Astrocyte (in vitro differentiated cells and primary cell): ENCODE results near the gene SLC18A2. TPM values are rescaled to one million over a fixed set of nuclear protein-coding genes. Genes with fewer than 3 reads are reported as not detected.

ENCODE experiments used
- DNase-seq: peaks from one replicate; pipeline ENCODE4 v3.0.0-alpha.2; 2010; ENCODE audit warnings: low read depth
- FAIRE-seq: peaks from 2 replicates; lab custom pipeline; 2011; peaks lifted over from hg19 to GRCh38; lab: Jason Lieb, UNC
- H2AFZ ChIP-seq: 2 replicates; pipeline ENCODE4 v1.6.0; 2012; ENCODE audit warnings: low read depth, low read length, inconsistent platforms
- H3K27ac ChIP-seq: 2 replicates; pipeline ENCODE4 v1.5.1; 2011; ENCODE audit warnings: low read depth, low read length, inconsistent platforms
- H3K27me3 ChIP-seq: 2 replicates; pipeline ENCODE4 v1.6.0; 2011; ENCODE audit warnings: low read length, inconsistent platforms; ENCODE audit not compliant: insufficient read depth
- H3K36me3 ChIP-seq: 2 replicates; pipeline ENCODE4 v1.5.1; 2011; ENCODE audit warnings: low read length, inconsistent platforms; ENCODE audit not compliant: insufficient read depth
- H3K4me1 ChIP-seq: 2 replicates; pipeline ENCODE4 v1.5.1; 2011; ENCODE audit warnings: low read length, inconsistent platforms; ENCODE audit not compliant: insufficient read depth
- H3K4me2 ChIP-seq: 2 replicates; pipeline ENCODE4 v1.6.0; 2012; ENCODE audit warnings: low read length, inconsistent platforms
- H3K4me3 ChIP-seq: 2 replicates; pipeline ENCODE4 v1.5.1; 2011; ENCODE audit warnings: low read depth, mild to moderate bottlenecking, low read length, inconsistent platforms; ENCODE audit not compliant: insufficient read depth
- H3K79me2 ChIP-seq: 2 replicates; pipeline ENCODE4 v1.6.0; 2012; ENCODE audit warnings: mild to moderate bottlenecking, low read length, inconsistent platforms; ENCODE audit not compliant: insufficient read depth
- H3K9ac ChIP-seq: 2 replicates; pipeline ENCODE4 v1.6.0; 2012; ENCODE audit warnings: mild to moderate bottlenecking, low read length, inconsistent platforms
- H3K9me3 ChIP-seq: 2 replicates; pipeline ENCODE4 v1.5.1; 2012; ENCODE audit warnings: low read depth, mild to moderate bottlenecking, low read length, inconsistent platforms; ENCODE audit not compliant: insufficient read depth
- H4K20me1 ChIP-seq: 2 replicates; pipeline ENCODE4 v1.6.0; 2012; ENCODE audit warnings: low read length, inconsistent platforms; ENCODE audit not compliant: insufficient read depth
- H3K27ac Mint-ChIP-seq: one replicate; pipeline ENCODE4 v1.8.0; 2021; ENCODE audit warnings: mild to moderate bottlenecking, mixed read lengths; ENCODE audit not compliant: unreplicated experiment
- H3K27me3 Mint-ChIP-seq: one replicate; pipeline ENCODE4 v1.8.0; 2021; ENCODE audit warnings: low read depth, mixed read lengths; ENCODE audit not compliant: unreplicated experiment
- H3K36me3 Mint-ChIP-seq: one replicate; pipeline ENCODE4 v1.8.0; 2021; ENCODE audit warnings: low read depth, mixed read lengths; ENCODE audit not compliant: unreplicated experiment
- H3K4me1 Mint-ChIP-seq: one replicate; pipeline ENCODE4 v1.8.0; 2021; ENCODE audit warnings: low read depth, mixed read lengths; ENCODE audit not compliant: unreplicated experiment
- H3K4me3 Mint-ChIP-seq: one replicate; pipeline ENCODE4 v1.8.0; 2021; ENCODE audit warnings: mild to moderate bottlenecking, moderate library complexity, mixed read lengths; ENCODE audit not compliant: unreplicated experiment
- H3K9me3 Mint-ChIP-seq: one replicate; pipeline ENCODE4 v1.8.0; 2021; ENCODE audit warnings: mild to moderate bottlenecking, mixed read lengths; ENCODE audit not compliant: unreplicated experiment
- CTCF ChIP-seq: IDR thresholded peaks from 2 replicates; pipeline ENCODE4 v1.5.1; 2011; ENCODE audit warnings: low read depth, mild to moderate bottlenecking, inconsistent platforms, low read length, moderate library complexity; ENCODE audit not compliant: insufficient read depth
- EZH2 ChIP-seq: IDR thresholded peaks from 2 replicates; pipeline ENCODE4 v1.6.1; 2012; ENCODE audit warnings: mild to moderate bottlenecking, low read length, inconsistent platforms; ENCODE audit not compliant: insufficient read depth
- total RNA-seq: library from RNA; stranded (reverse); gene quantifications from 2 replicates; pipeline ENCODE4 v1.2.1, GENCODE V29; 2021

SLC18A2 gene
- total RNA-seq, 1 donor from 2014 or later, result not detected

- no peak overlapping the region for H3K4me3 ChIP-seq
- Mint-ChIP-seq H3K4me3 (no peak overlapping the region), H3K36me3 (no peaks in the 10 kb centered on the region), H3K27me3 (peaks cover 5% of the 10 kb centered on the region), H3K27ac (no peak overlapping the region), H3K9me3 (no peaks in the 10 kb centered on the region), H3K4me1 (peaks cover 5% of the 10 kb centered on the region)
- no peak overlapping the region for H3K27ac ChIP-seq
- H3K4me2 ChIP-seq, result no peak overlapping the region
- no peak overlapping the region for H2AFZ ChIP-seq
- no peaks in the 10 kb centered on the region for H3K9me3 ChIP-seq
- H3K9ac ChIP-seq, result no peak overlapping the region
- TF ChIP-seq CTCF (no peak), EZH2 (no peak)
- H3K79me2 ChIP-seq, result no peaks in the 10 kb centered on the region
- no peaks in the 10 kb centered on the region for H3K36me3 ChIP-seq
- peaks cover 2% of the 10 kb centered on the region for H3K27me3 ChIP-seq
- peaks cover 4% of the 10 kb centered on the region for H3K4me1 ChIP-seq
- no peak for DNase-seq
- FAIRE-seq, result no peak
- no peaks in the 10 kb centered on the region for H4K20me1 ChIP-seq
Measured at GRCh38 chr10:117266400-117266799, 25.5 kb downstream of the SLC18A2 start.

DNA sequence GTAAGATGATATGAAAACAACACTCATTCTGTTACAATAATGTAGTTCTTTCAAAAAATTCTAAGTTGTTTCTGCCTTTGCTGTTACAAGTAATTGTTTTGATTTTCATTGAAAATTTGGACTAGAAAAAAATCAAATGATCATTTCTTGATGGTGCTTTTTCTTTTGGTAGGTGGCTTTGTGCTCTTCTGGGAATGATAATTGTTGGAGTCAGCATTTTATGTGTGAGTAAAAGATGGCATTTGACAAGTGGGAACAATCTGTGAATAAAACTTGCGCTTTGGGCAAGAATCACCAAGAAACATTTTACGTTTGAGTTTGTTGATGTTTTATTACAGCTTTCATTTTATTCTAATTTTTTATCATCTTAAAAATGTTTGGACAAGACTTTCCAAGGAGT lies 25.9 kb downstream of the SLC18A2 start:
- Histone ChIP-seq H3K4me1 (peaks cover 8% of the 10 kb centered on the region), H3K4me2 (no peak overlapping the region), H4K20me1 (no peaks in the 10 kb centered on the region), H3K4me3 (no peak overlapping the region), H2AFZ (no peak overlapping the region), H3K27me3 (peaks cover 2% of the 10 kb centered on the region), H3K9ac (no peak overlapping the region), H3K27ac (no peak overlapping the region), H3K79me2 (no peaks in the 10 kb centered on the region), H3K36me3 (no peaks in the 10 kb centered on the region), H3K9me3 (no peaks in the 10 kb centered on the region)
- TF ChIP-seq CTCF (no peak), EZH2 (no peak)
- no peak overlapping the region for H3K27ac Mint-ChIP-seq
- H3K4me3 Mint-ChIP-seq, result no peak overlapping the region
- peaks cover 10% of the 10 kb centered on the region for H3K4me1 Mint-ChIP-seq
- H3K27me3 Mint-ChIP-seq, result peaks cover 5% of the 10 kb centered on the region
- H3K36me3 Mint-ChIP-seq, result no peaks in the 10 kb centered on the region
- DNase-seq, result no peak
- no peaks in the 10 kb centered on the region for H3K9me3 Mint-ChIP-seq
- FAIRE-seq, result no peak

GRCh38 chr10:117268258-117268657 lies 27.3 kb downstream of the SLC18A2 start:
- Mint-ChIP-seq H3K4me3 (no peak overlapping the region), H3K36me3 (no peaks in the 10 kb centered on the region), H3K27ac (no peak overlapping the region), H3K9me3 (no peaks in the 10 kb centered on the region), H3K27me3 (peaks cover 4% of the 10 kb centered on the region), H3K4me1 (peaks cover 13% of the 10 kb centered on the region)
- TF ChIP-seq EZH2, result no peak
- no peak for TF ChIP-seq CTCF
- H2AFZ ChIP-seq, result no peak overlapping the region
- no peaks in the 10 kb centered on the region for H3K79me2 ChIP-seq
- FAIRE-seq (no peak), DNase-seq (no peak)
- H3K9me3 ChIP-seq, result no peaks in the 10 kb centered on the region
- no peaks in the 10 kb centered on the region for H4K20me1 ChIP-seq
- H3K27me3 ChIP-seq, result peaks cover 2% of the 10 kb centered on the region
- no peak overlapping the region for H3K9ac ChIP-seq
- peaks cover 8% of the 10 kb centered on the region for H3K4me1 ChIP-seq
- H3K4me2 ChIP-seq, result no peak overlapping the region
- H3K27ac ChIP-seq, result no peak overlapping the region
- no peaks in the 10 kb centered on the region for H3K36me3 ChIP-seq
- no peak overlapping the region for H3K4me3 ChIP-seq
